ENCODE data around the gene DHX8. TPM values are rescaled to one million over a fixed set of nuclear protein-coding genes. Genes with fewer than 3 reads are reported as not detected.

DHX8 gene
- total RNA-seq, 1 experiment from 2014 or later = 54.1 TPM

- peaks cover 4 to 9% of the 10 kb centered on the region in 2 experiments; a peak in 3 of 4 replicates for H3K4me1 Mint-ChIP-seq
- Histone ChIP-seq H3K23ac (ENCODE audit: insufficient read length, low read depth, low read length) (no peak overlapping the region), H2BK5ac (ENCODE audit: insufficient read length, low read length) (no peak overlapping the region), H2BK120ac (ENCODE audit: low read depth, low read length, poor library complexity, severe bottlenecking) (no peak overlapping the region), H3K18ac (ENCODE audit: insufficient read length, low read depth, low read length) (no peak overlapping the region), H3K9ac (ENCODE audit: extremely low read depth, insufficient read length, low read length) (no peak overlapping the region), H3K56ac (ENCODE audit: insufficient read length, low read depth, low read length) (no peak overlapping the region), H3K79me1 (ENCODE audit: insufficient read depth, low read depth, low read length, poor library complexity, severe bottlenecking) (no peaks in the 10 kb centered on the region), H4K5ac (ENCODE audit: insufficient read length, low read depth, low read length) (no peak overlapping the region), H3K27ac (ENCODE audit: insufficient read length, low read depth, low read length) (no peak overlapping the region), H2BK20ac (ENCODE audit: low read depth, low read length, poor library complexity, severe bottlenecking) (no peak overlapping the region), H2AK5ac (ENCODE audit: insufficient read length, low read length) (no peak overlapping the region), H3K14ac (ENCODE audit: insufficient read depth, low read length) (no peak overlapping the region), H3K79me2 (ENCODE audit: insufficient read depth, low read length) (no peaks in the 10 kb centered on the region), H4K20me1 (ENCODE audit: control insufficient read depth, insufficient read depth, insufficient read length) (no peaks in the 10 kb centered on the region), H2BK12ac (ENCODE audit: insufficient read length, low read depth, low read length) (no peak overlapping the region), H2AFZ (ENCODE audit: low read length) (no peak overlapping the region), H3K27me3 (ENCODE audit: insufficient read depth, low read length) (no peaks in the 10 kb centered on the region), H3K23me2 (ENCODE audit: insufficient read length, low read depth, low read length, poor library complexity, severe bottlenecking) (no peaks in the 10 kb centered on the region), H4K8ac (replicated peaks; ENCODE audit: insufficient read length, low read depth, low read length) (no peak overlapping the region), H3K4ac (ENCODE audit: low read depth, low read length) (no peak overlapping the region), H3T11ph (ENCODE audit: low read length) (no peak overlapping the region), H3K9me3 (ENCODE audit: control insufficient read depth, low read depth, low read length) (no peaks in the 10 kb centered on the region), H2BK15ac (ENCODE audit: low read depth, low read length) (no peak overlapping the region), H3K4me2 (ENCODE audit: insufficient read depth, insufficient read length, low read length) (no peak overlapping the region), H3K4me1 (ENCODE audit: insufficient read depth, low read length) (no peaks in the 10 kb centered on the region), H4K91ac (ENCODE audit: insufficient read length, low read depth, low read length) (no peak overlapping the region)
- WGBS (ENCODE audit: extremely low coverage, insufficient read length, low lambda C conversion rate) = no CpG with 5 or more reads among the region's 7 CpGs
- peaks cover 0 to 4% (median 0%) of the 10 kb centered on the region in 3 experiments; a peak in 2 of 7 replicates for H3K36me3 Mint-ChIP-seq (ENCODE audit: insufficient read depth in 1 of 3, low read depth in 3 of 3)
- no peak for DNase-seq
- H3K4me3 Mint-ChIP-seq = no peak overlapping the region
- no peaks in the 10 kb centered on the region; the same call in 1 of the 2 replicates for H3K27me3 Mint-ChIP-seq (ENCODE audit: low read depth)
- no peak overlapping the region for H3K27ac Mint-ChIP-seq
- peaks cover 2 to 3% of the 10 kb centered on the region in 2 experiments; a peak in 3 of 5 replicates for H3K9me3 Mint-ChIP-seq
- no peak for TF ChIP-seq CTCF (conservative IDR thresholded peaks at IDR 0.05)
Measured at GRCh38 chr17:43456661-43457361, 27.0 kb upstream of the DHX8 start.

Data from H9 (cell line).